Measurements from ENCODE around the gene WDR7. TPM values are rescaled to one million over a fixed set of nuclear protein-coding genes. Genes with fewer than 3 reads are reported as not detected.

Gene WDR7
- total and polyA plus RNA-seq, 10 of the 15 experiments (the other 5 are each of a cell fraction or from before 2014, with no cell fraction given), result 2.8 to 16.5 (median 11.7) TPM

- TF ChIP-seq KAT2A (conservative IDR thresholded peaks at IDR 0.05; ENCODE audit: control insufficient read depth, low read depth, low read length), result no peak
- no peak for TF ChIP-seq FOXM1 (IDR thresholded peaks at IDR 0.05; ENCODE audit: low read depth, low read length)
- no peak for TF ChIP-seq RFX5 (IDR thresholded peaks at IDR 0.05; ENCODE audit: low read depth, low read length)
- no peak for TF ChIP-seq ZNF687 (IDR thresholded peaks at IDR 0.05)
- TF ChIP-seq TAF1 (IDR thresholded peaks at IDR 0.05; ENCODE audit: borderline replicate concordance, low read depth, low read length), result no peak
- no peak for TF ChIP-seq ZNF274 (IDR thresholded peaks at IDR 0.05; ENCODE audit: insufficient read depth, insufficient read length)
- no peak for TF ChIP-seq GATAD2B (conservative IDR thresholded peaks at IDR 0.05; ENCODE audit: low read depth)
- no peak for TF ChIP-seq ETV6 (conservative IDR thresholded peaks at IDR 0.05 in 1 of 2, IDR thresholded peaks at IDR 0.05 in 1 of 2; ENCODE audit: borderline replicate concordance in 1 of 2, low read depth in 1 of 2)
- no peak for TF ChIP-seq MTA3 (IDR thresholded peaks at IDR 0.05; ENCODE audit: borderline replicate concordance, low read length)
- no peak for TF ChIP-seq ATF2 (IDR thresholded peaks at IDR 0.05; ENCODE audit: low read length)
- TF ChIP-seq TBL1XR1 (IDR thresholded peaks at IDR 0.05; ENCODE audit: low read depth, low read length), result no peak
- no peak for TF ChIP-seq IRF4 (IDR thresholded peaks at IDR 0.05; ENCODE audit: low read depth, low read length)
- no peak for TF ChIP-seq NRF1 (conservative IDR thresholded peaks at IDR 0.05; ENCODE audit: low read depth, low read length)
- no peak for TF ChIP-seq SP1 (IDR thresholded peaks at IDR 0.05; ENCODE audit: low read depth, low read length)
These were observed 322.3 kb downstream of the WDR7 start for GRCh38 chr18:56973487-56973886.

More at GRCh38 chr18:56973487-56973886, 322.3 kb downstream of the WDR7 start:
- ATAC-seq (no peak), DNase-seq (ENCODE audit: low read depth, low spot score) (no peak), FAIRE-seq (no peak)
- Histone ChIP-seq H3K9me3 (replicated peaks; ENCODE audit: control insufficient read depth, insufficient read depth, low read length) (no peaks in the 10 kb centered on the region), H3K4me1 (ENCODE audit: control insufficient read depth, insufficient read depth, low read length) (no peaks in the 10 kb centered on the region), H3K36me3 (ENCODE audit: control insufficient read depth in 2 of 2, insufficient read depth in 2 of 2, low read length in 1 of 2) (no peaks in the 10 kb centered on the region), H3K4me2 (ENCODE audit: control insufficient read depth, insufficient read depth) (no peak overlapping the region), H3K27me3 (replicated peaks in 1 of 2; ENCODE audit: control insufficient read depth in 2 of 2, insufficient read depth in 2 of 2, low read length in 1 of 2) (no peaks in the 10 kb centered on the region), H3K4me3 (no peak overlapping the region), H2AFZ (ENCODE audit: control insufficient read depth, low read depth, low read length) (no peak overlapping the region), H3K79me2 (ENCODE audit: control insufficient read depth, insufficient read depth, low read length) (no peaks in the 10 kb centered on the region), H3K27ac (ENCODE audit: control insufficient read depth, insufficient read depth) (no peak overlapping the region), H3K9ac (ENCODE audit: control insufficient read depth, insufficient read depth, low read length) (no peak overlapping the region), H4K20me1 (ENCODE audit: control insufficient read depth, insufficient read depth) (no peaks in the 10 kb centered on the region)
- CTCF ChIA-PET, result no interaction called here
- RAD21 ChIA-PET (ENCODE audit: unreplicated experiment), result no interaction called here
- intact Hi-C loops (cut with micrococcal nuclease; ENCODE audit: unreplicated experiment) (no loop called here), in situ Hi-C loops (cut with MboI) (no loop called here)
- BruUV-seq (replicated peaks), result no TSS peak
- 95% methylated on average over 2 of the region's 2 CpGs for WGBS (ENCODE audit: insufficient coverage, insufficient replicate concordance, low lambda C conversion rate, missing lambda C conversion rate)
- SMC1A ChIA-PET (ENCODE audit: uncharacterized antibody, unreplicated experiment), result no interaction called here
- POLR2A ChIA-PET, result no interaction called here
